Naive B cell (primary cell): ENCODE data around the gene RPA3. TPM values are rescaled to one million over a fixed set of nuclear protein-coding genes. Genes with fewer than 3 reads are reported as not detected.

Source experiments
- ATAC-seq, 2 donors: fragments of 150-1000 bp; cut with Tn5 transposase; 2 replicates each; pipeline ENCODE4 v1.10.0; 2021; ENCODE audit warnings: low read depth in 2 of 2, mild to moderate bottlenecking in 2 of 2, moderate library complexity in 2 of 2
- DNase-seq: peaks from one replicate; pipeline ENCODE4 v3.0.0; 2022
- H3K27ac Mint-ChIP-seq, 6 donors: one replicate each; pipeline ENCODE4 v1.8.0; 2020 to 2022; ENCODE audit warnings: mild to moderate bottlenecking in 6 of 6, mixed read lengths in 6 of 6, moderate library complexity in 5 of 6, inconsistent platforms in 2 of 6
- H3K27me3 Mint-ChIP-seq, 3 donors: one replicate each; pipeline ENCODE4 v1.8.0; 2021 to 2022; ENCODE audit warnings: mixed read lengths in 3 of 3, mild to moderate bottlenecking in 1 of 3
- H3K36me3 Mint-ChIP-seq, 2 donors: one replicate each; pipeline ENCODE4 v1.8.0; 2020 to 2022; ENCODE audit warnings: mixed read lengths in 2 of 2, inconsistent platforms in 1 of 2, mild to moderate bottlenecking in 1 of 2
- H3K4me1 Mint-ChIP-seq, 3 donors: one replicate each; pipeline ENCODE4 v1.8.0; 2020 to 2022; ENCODE audit warnings: mixed read lengths in 3 of 3, inconsistent platforms in 1 of 3, mild to moderate bottlenecking in 1 of 3, moderate library complexity in 1 of 3
- H3K4me3 Mint-ChIP-seq, 8 donors: one replicate each; pipeline ENCODE4 v1.8.0; 2020 to 2022; ENCODE audit warnings: mild to moderate bottlenecking in 8 of 8, mixed read lengths in 8 of 8, moderate library complexity in 8 of 8, inconsistent platforms in 2 of 8
- H3K9me3 Mint-ChIP-seq, 7 donors: one replicate each; pipeline ENCODE4 v1.8.0; 2020 to 2022; ENCODE audit warnings: mixed read lengths in 7 of 7, mild to moderate bottlenecking in 5 of 7, inconsistent platforms in 2 of 7, moderate library complexity in 1 of 7
- polyA plus RNA-seq, 6 donors: library from polyadenylated mRNA; unstranded; fragments of 300-500 nt; fragmentation: Illumina TruSeq; gene quantifications; one replicate each; pipeline ENCODE4 v1.2.3, GENCODE V29; 2021; ENCODE audit warnings: low read depth in 6 of 6

Gene RPA3
- polyA plus RNA-seq, result 100 to 1,000 TPM; 114 to 186 (median 150) TPM

DNA sequence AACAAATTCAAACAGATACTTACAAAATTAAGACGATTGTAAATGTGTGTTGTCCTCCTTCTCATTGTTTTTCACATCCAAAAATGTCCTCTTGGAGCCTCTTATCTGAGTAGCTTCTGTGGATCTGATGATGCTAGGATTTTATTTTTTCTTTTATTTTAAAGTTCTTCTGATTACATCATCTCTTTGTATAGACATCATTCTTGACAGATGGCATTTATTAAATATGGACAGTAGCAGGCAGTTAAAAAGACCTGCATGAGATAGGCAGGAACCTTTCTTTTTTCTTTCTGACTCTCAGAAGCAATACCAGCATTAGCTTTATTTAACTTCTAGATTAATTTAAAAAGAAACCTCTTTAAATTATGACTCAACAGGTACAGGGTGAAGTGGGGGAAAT is at the start of gene RPA3:
TSS of gene RPA3 (minus strand) at position 116 of the 400 bp plus-strand sequence. CDS start 78,189 bp downstream, outside the sequence.
- Mint-ChIP-seq H3K4me1 (peaks cover 2 to 13% (median 13%) of the 10 kb centered on the region in 3 donors), H3K27me3 (no peaks in the 10 kb centered on the region), H3K36me3 (peaks cover 0 to 8% of the 10 kb centered on the region in 2 donors), H3K9me3 (peaks cover 0 to 2% (median 0%) of the 10 kb centered on the region in 7 donors), H3K27ac (no peak within 1 kb of the TSS), H3K4me3 (no peak within 1 kb of the TSS)
- DNase-seq, result no peak
- no peak for ATAC-seq

DNA sequence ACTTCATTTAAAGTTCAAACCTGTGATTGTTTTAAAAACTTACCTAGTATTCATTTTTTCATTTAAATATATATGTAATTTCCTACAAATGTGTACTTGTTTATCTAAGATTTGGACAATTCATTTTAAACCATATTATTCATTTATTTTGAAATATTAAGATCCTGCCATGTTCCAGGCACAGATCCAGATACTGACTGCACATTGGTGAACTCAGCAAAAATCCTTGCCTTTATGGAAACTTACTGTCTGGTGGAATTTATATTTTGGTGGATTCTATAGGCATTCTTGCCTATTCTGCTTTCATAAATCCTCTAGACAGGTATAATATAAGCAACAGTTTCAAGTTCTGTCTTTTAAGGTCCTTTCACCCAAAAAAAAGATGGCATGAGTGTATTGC is 48.3 kb upstream of the RPA3 start:
- peaks cover 0 to 7% of the 10 kb centered on the region in 2 donors for H3K36me3 Mint-ChIP-seq
- H3K27me3 Mint-ChIP-seq, result no peaks in the 10 kb centered on the region
- DNase-seq (no peak), ATAC-seq (no peak)
- no peaks in the 10 kb centered on the region for H3K9me3 Mint-ChIP-seq
- peaks cover 29 to 41% (median 33%) of the 10 kb centered on the region in 3 donors for H3K4me1 Mint-ChIP-seq
- no peak overlapping the region for H3K27ac Mint-ChIP-seq
- H3K4me3 Mint-ChIP-seq, result no peak overlapping the region

DNA sequence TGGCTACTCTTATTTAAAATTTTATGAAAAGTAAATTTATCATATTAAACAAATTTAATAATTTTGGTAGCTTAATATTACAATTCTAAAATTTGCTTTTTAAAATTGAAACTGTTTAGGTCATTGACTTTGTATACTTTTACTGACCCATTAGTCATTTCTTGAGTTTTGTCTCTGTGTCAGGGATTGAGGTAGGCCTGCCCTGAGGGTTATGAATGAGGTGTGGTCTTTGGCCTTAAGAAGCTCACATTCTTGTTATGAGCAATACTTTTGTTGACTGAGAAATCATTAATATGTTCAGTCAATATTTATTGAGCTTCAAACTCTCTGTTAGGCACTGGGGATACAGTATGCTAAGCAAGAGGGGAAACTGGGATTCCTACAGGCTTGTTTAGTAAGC is 47.0 kb upstream of the RPA3 start:
- Mint-ChIP-seq H3K36me3 (peaks cover 0 to 3% of the 10 kb centered on the region in 2 donors), H3K4me1 (peaks cover 29 to 41% (median 36%) of the 10 kb centered on the region in 3 donors), H3K27ac (peak overlapping the region in 1 of 6 donors; percentile 58), H3K9me3 (no peaks in the 10 kb centered on the region), H3K27me3 (no peaks in the 10 kb centered on the region), H3K4me3 (peak overlapping the region in 1 of 8 donors; percentile 70)
- ATAC-seq (no peak), DNase-seq (no peak)

DNA sequence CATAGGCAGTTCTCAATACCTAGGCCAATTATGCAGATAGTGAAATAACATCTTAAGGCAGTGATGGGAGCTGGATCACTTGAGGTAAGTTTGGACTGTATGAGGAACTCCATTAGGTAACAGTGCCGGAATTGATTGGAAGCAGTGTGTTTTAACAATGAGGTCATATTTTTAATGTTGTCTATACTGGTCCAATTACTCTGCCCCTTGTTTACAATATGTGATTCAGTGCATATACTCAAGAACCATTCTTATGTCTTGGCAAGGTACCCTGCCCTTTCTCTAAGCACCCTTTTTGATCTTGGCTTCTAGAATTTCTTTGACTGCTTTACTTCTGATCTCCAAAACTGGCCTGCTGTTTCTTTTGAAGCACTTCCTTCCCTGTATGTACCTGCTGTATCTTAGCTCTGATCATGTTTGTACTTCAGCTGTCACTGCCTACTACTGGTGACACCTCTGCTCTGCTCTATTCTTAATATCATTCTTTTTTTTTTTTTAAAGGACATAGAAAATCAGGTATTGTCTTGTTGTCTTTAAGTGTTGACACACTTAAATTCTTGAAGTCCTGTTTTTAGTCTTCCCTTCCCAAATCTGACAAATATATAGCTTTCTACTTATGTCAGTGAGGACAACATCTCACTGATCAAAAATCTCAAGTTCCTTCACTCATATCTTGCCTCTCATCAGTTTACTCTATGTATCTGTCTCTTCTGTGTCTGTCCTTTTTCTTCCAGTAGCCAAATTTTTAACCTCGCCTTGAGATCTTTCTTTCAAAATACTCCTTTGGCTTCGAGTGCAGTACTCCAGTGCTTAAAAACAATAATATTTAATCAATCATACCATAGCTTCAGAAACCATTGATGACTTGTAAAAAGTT is 46.4 kb upstream of the RPA3 start:
- H3K4me1 Mint-ChIP-seq, result peaks cover 24 to 38% (median 34%) of the 10 kb centered on the region in 3 donors
- DNase-seq, result no peak
- H3K36me3 Mint-ChIP-seq, result no peaks in the 10 kb centered on the region
- H3K4me3 Mint-ChIP-seq, result peak overlapping the region in 1 of 8 donors; percentile 70
- no peak for ATAC-seq
- H3K9me3 Mint-ChIP-seq, result no peaks in the 10 kb centered on the region
- H3K27me3 Mint-ChIP-seq, result no peaks in the 10 kb centered on the region
- H3K27ac Mint-ChIP-seq, result peak overlapping the region; percentile 34 to 84 (median 60)

DNA sequence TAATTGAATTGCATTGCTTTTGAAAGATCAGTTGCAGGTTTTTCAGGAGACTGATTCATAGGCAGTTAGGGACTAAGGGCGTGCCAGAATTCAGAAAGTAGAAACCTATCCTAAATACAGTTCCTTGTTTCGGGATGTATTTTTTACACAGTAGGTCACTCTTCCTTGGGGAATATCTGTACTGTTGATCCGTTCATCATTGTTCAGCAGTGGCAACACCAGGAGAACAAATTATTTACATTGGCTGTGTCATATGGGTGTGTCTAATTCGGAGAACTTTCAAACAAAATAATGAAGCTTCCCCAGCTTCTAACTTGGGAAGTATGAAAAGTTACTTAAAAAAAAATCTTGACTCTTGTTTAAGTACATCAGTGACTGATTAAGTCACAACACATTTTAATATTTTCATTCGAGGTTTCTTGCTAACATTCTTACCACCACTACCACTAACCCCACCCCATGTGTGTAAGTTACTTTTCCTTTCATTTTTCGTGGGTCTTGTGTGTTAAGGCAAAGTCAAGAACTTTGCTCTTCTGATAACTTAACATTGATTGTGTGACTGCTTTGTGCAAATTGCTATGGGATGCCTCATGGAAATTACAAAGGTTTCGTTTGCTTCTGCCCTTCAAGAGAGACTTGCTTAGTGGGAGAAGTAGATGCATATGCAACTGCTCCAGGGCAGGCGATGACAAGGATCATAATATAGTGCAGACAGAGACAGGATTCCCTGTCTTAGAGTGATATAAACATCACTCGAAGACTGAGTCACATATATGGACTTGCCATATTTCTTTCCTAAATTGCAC is 43.8 kb upstream of the RPA3 start:
- H3K4me3 Mint-ChIP-seq, result peak overlapping the region; percentile 83 to 94 (median 90)
- no peaks in the 10 kb centered on the region for H3K27me3 Mint-ChIP-seq
- H3K9me3 Mint-ChIP-seq, result no peaks in the 10 kb centered on the region
- peak overlapping the region; percentile 75 to 98 (median 90) for H3K27ac Mint-ChIP-seq
- H3K4me1 Mint-ChIP-seq, result peaks cover 24 to 38% (median 34%) of the 10 kb centered on the region in 3 donors
- no peaks in the 10 kb centered on the region for H3K36me3 Mint-ChIP-seq
- peak; percentile 29 for DNase-seq
- ATAC-seq, result peak; percentile 71 to 72

DNA sequence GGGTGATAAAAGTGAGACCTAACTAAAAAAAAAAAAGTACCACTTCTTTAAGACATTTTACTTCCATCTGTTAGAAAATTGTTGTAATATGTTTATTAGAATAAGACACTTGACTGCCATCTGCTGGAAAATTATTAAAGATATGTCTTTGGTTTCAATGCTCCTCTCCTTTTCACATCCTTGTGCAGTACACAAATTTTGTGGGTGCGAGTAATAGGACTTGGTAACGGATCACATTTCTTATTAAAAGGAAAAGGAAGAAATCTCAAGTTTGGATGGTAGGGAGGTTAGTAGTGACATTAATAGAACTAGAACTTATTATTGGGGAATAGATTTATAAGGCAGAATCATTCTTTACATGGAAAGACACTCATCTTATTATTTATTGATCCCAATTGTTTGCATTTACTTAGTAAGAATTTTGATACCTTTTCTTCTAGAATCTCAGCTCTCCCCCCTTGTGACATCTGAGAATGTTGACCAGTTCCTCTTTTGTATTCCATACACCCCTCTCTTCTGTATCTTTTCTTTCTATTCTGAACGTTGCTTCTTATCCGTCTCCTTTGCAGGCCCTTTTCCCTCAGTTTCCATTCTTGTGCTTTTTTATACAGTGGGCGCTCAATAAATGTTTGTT is 43.0 kb upstream of the RPA3 start:
- peaks cover 24 to 38% (median 34%) of the 10 kb centered on the region in 3 donors for H3K4me1 Mint-ChIP-seq
- peak; percentile 79 to 82 for ATAC-seq
- no peaks in the 10 kb centered on the region for H3K27me3 Mint-ChIP-seq
- peak; percentile 33 for DNase-seq
- H3K27ac Mint-ChIP-seq, result peak overlapping the region; percentile 75 to 98 (median 90)
- no peaks in the 10 kb centered on the region for H3K9me3 Mint-ChIP-seq
- no peaks in the 10 kb centered on the region for H3K36me3 Mint-ChIP-seq
- H3K4me3 Mint-ChIP-seq, result peak overlapping the region; percentile 83 to 94 (median 90)

DNA sequence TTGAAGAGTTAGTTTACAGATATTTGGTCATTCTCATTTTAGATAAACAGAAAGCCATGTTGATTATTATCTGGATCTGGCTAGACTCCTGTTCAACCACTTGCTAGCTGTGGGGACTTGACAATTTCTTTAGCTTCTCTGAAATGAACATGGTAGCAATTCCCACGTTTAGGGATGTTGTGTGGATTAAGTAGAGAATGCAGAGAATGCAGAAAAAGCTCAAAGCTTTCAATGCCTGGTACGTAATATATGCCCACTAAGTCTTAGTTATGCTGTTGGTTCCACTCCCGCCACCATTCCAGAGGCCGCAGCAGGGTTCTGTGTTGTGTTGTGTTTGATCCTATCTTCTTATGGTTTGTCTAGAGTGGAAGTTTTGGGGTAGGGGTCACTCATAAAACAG is 39.2 kb upstream of the RPA3 start:
- no peak overlapping the region for H3K4me3 Mint-ChIP-seq
- H3K36me3 Mint-ChIP-seq, result no peaks in the 10 kb centered on the region
- peak overlapping the region in 1 of 6 donors; percentile 52 for H3K27ac Mint-ChIP-seq
- ATAC-seq, result no peak
- no peak for DNase-seq
- H3K4me1 Mint-ChIP-seq, result peaks cover 12 to 27% (median 25%) of the 10 kb centered on the region in 3 donors
- no peaks in the 10 kb centered on the region for H3K27me3 Mint-ChIP-seq
- H3K9me3 Mint-ChIP-seq, result no peaks in the 10 kb centered on the region

DNA sequence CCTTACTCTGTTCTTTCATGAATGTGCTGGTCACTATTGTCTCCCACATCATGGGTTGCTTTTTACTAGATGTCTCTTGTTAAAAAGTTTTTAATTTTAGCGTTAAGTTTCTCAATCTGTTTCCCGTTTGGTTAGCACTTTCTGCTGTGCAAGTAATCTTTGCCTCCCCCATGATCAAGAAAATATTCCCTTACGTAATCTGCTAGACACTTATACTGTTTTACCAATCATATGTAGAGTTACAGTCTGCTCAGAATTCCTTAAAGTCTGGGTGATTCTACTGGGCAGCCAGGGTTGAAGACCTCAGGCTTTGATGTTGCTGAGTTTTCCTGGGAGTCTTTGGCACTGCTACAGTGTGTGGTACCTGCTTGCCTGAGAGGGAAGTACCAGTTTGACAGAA is 38.2 kb upstream of the RPA3 start:
- no peak overlapping the region for H3K27ac Mint-ChIP-seq
- ATAC-seq, result no peak
- no peaks in the 10 kb centered on the region for H3K36me3 Mint-ChIP-seq
- H3K9me3 Mint-ChIP-seq, result no peaks in the 10 kb centered on the region
- H3K4me3 Mint-ChIP-seq, result no peak overlapping the region
- H3K27me3 Mint-ChIP-seq, result no peaks in the 10 kb centered on the region
- no peak for DNase-seq
- peaks cover 10 to 20% (median 18%) of the 10 kb centered on the region in 3 donors for H3K4me1 Mint-ChIP-seq

DNA sequence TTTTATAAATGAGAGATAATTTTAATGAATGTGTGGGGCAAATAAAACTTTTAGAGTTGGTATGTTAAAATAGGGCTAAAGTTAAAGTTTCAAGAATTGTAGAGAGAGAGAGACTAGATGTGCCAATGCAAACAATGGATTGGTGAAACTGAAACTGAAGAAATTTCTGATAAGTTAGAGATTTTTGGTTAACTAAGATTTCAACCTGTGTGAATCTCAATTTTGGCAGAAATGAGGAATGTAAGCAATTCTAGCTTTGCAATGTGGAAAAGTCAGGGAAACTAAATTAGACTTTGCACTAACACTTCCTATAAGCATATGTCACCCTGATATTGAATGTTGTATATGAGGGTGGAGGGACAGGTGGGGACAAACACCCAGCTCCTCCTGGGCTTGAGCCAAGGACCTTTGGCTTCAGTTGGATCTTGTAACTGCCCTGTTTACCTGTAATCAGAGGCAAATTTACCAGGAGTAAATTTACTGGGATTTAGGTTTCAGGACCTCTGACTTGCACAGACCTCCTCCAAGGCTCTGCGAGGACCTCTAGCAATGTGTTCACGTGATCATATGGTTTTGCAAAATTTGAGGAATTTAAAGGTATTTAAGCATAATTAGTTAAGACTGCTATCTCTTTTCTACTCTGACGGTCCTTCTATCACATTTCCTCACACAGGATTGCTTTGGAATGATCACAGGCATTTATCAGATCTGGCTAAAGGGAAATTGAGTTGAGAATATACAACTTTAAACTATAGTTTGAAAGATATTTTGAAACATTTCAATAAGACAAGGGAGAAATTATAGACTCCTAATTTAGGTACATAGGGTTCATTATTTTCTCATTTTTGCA is 33.1 kb upstream of the RPA3 start:
- no peak overlapping the region for H3K4me3 Mint-ChIP-seq

DNA sequence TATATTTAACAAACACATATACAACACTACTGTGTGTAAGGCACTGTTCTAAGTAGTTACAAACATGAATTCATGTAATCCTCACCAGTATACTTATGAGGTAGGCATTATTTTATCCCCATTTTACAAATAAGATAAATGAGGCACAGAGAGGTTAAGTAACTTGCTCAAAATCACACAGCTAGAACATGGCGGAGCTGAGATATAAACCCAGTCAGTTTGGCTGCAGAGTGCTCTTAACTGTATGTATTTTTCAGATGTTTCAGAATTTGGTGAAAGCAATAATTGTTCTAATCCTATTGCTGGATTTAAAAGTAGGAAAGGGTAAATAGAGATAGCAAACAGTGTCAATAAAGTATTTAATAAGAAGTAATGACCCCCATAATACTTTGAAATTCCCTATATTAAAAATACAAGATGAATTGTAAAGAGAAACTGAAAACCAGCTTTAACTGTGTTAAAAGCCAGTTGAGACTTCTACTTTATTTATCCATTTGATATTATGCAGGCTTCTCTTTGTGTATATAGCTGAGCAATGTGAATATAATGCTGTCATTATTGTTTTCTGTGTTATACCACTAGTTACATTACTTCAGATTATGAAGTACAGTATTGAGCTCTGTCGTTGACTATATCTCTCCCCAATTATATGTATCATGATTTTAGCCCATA is 32.3 kb upstream of the RPA3 start:
- Mint-ChIP-seq H3K36me3 (no peaks in the 10 kb centered on the region), H3K27ac (peak overlapping the region in 2 of 6 donors; percentile 44 to 47), H3K27me3 (no peaks in the 10 kb centered on the region), H3K4me1 (peaks cover 14 to 33% (median 18%) of the 10 kb centered on the region in 3 donors), H3K4me3 (no peak overlapping the region), H3K9me3 (no peaks in the 10 kb centered on the region)
- DNase-seq (no peak), ATAC-seq (no peak)

More for the DNA sequence above, 33.1 kb upstream of the RPA3 start:
- Mint-ChIP-seq H3K4me1 (peaks cover 9 to 26% (median 17%) of the 10 kb centered on the region in 3 donors), H3K27me3 (no peaks in the 10 kb centered on the region), H3K9me3 (no peaks in the 10 kb centered on the region), H3K36me3 (no peaks in the 10 kb centered on the region), H3K27ac (peak overlapping the region in 3 of 6 donors; percentile 14 to 47 (median 44))
- DNase-seq, result no peak
- no peak for ATAC-seq

DNA sequence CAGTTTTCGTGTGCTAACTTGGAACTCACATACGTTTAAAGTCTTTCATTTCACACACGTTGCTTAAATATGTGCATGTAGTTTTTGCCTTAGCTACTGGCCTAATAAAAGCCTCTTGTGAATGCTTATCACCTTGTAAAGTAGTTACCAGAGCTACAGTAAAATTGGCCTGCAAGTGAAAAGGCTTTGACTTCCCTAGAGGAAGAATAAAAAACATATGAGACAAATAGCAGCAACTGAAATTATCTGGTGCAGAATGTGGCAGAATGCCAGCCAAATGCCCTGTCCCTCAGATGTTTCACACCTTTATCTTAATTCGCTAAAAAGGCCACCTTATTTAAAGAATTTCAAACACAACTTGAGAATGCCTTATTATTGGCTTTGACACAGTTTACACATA is 28.1 kb upstream of the RPA3 start:
- no peak overlapping the region for H3K27ac Mint-ChIP-seq
- no peaks in the 10 kb centered on the region for H3K27me3 Mint-ChIP-seq
- ATAC-seq (no peak), DNase-seq (no peak)
- H3K36me3 Mint-ChIP-seq, result peaks cover 0 to 7% of the 10 kb centered on the region in 2 donors
- H3K4me1 Mint-ChIP-seq, result peaks cover 21 to 34% (median 25%) of the 10 kb centered on the region in 3 donors
- no peak overlapping the region for H3K4me3 Mint-ChIP-seq
- peaks cover 0 to 3% (median 0%) of the 10 kb centered on the region in 7 donors for H3K9me3 Mint-ChIP-seq

DNA sequence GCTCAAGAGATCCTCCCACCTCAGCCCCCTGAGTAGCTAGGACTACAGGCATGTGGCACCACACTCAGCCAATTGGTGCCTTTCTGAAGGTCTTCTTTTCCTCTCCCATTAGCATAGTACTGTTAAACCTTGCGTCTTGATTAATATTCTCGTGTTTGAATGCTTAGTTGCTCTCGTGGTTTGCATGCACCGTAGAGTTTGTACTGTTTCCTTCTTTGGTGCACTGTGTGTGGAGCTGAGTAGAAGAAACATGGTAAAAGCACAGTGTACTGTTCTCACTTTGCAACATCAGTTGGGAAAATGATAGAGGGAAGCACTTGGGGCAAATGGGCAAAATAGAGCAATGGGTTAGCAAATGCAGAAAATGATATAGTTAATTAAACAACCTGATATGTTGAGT is 27.6 kb upstream of the RPA3 start:
- ATAC-seq (peak; percentile 63 to 68), DNase-seq (no peak)
- Mint-ChIP-seq H3K27me3 (no peaks in the 10 kb centered on the region), H3K9me3 (peaks cover 0 to 3% (median 0%) of the 10 kb centered on the region in 7 donors), H3K36me3 (peaks cover 0 to 7% of the 10 kb centered on the region in 2 donors), H3K4me1 (peaks cover 18 to 29% (median 23%) of the 10 kb centered on the region in 3 donors), H3K4me3 (peak overlapping the region in 5 of 8 donors; percentile 2 to 75 (median 37)), H3K27ac (peak overlapping the region in 3 of 6 donors; percentile 3 to 75 (median 8))
